ENCODE results near the gene RBP4.

The RBP4 gene

DNA sequence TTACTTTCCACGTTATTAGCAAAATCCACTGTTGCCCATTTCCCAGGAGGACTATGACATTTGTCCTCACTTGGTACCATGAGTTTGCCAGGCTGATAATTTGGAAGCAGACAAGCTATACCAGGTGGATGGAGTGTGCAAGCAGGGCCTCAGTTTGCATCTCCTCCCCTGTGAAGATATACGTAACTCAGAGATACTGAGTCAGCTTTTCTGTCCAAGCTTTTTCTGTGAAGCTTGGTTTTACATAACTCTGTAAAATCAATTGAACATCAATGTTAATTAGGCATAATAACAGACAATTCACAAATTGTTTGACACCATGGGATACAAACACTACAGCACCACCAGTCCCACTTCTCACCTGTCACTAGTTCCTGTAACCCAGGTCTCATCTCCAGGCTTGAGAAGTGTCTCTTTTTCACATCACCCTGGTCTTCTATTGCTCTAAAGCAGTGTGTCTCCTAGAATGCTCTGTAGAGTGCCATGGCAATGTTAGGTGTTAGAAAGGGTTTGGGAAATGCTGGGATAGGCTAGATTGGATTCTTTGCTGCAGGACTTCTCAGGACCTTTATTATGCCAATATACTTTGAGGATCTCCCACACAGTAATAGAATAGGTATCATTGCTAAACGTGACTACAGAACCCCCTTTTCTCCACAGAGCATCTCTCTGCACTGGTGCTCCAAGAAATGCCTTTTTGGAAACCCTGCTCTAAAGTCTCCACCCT is 20.9 kb downstream of the RBP4 start:
- TF ChIP-seq, protein P1, sequence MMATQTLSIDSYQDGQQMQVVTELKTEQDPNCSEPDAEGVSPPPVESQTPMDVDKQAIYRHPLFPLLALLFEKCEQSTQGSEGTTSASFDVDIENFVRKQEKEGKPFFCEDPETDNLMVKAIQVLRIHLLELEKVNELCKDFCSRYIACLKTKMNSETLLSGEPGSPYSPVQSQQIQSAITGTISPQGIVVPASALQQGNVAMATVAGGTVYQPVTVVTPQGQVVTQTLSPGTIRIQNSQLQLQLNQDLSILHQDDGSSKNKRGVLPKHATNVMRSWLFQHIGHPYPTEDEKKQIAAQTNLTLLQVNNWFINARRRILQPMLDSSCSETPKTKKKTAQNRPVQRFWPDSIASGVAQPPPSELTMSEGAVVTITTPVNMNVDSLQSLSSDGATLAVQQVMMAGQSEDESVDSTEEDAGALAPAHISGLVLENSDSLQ (IDR thresholded peaks at IDR 0.05) = no peak
- TF ChIP-seq SP1 (IDR thresholded peaks at IDR 0.05) (no peak), FOXA1 (IDR thresholded peaks at IDR 0.05) (no peak), CTBP1 (IDR thresholded peaks at IDR 0.05; ENCODE audit: borderline replicate concordance) (no peak), ZNF384 (IDR thresholded peaks at IDR 0.05) (no peak), NFRKB (IDR thresholded peaks at IDR 0.05) (no peak), ARNT (IDR thresholded peaks at IDR 0.05) (no peak), ELF4 (IDR thresholded peaks at IDR 0.05) (no peak), FOXM1 (IDR thresholded peaks at IDR 0.05; ENCODE audit: borderline replicate concordance) (no peak), L3MBTL2 (conservative IDR thresholded peaks at IDR 0.05) (no peak), BHLHE40 (IDR thresholded peaks at IDR 0.05; ENCODE audit: borderline replicate concordance) (no peak), HDGF (IDR thresholded peaks at IDR 0.05; ENCODE audit: borderline replicate concordance) (no peak), TARDBP (IDR thresholded peaks at IDR 0.05) (no peak)
- CTCF ChIA-PET = no interaction called here
- POLR2A ChIA-PET = no interaction called here
- no peak for DNase-seq (ENCODE audit: extremely low spot score)

DNA sequence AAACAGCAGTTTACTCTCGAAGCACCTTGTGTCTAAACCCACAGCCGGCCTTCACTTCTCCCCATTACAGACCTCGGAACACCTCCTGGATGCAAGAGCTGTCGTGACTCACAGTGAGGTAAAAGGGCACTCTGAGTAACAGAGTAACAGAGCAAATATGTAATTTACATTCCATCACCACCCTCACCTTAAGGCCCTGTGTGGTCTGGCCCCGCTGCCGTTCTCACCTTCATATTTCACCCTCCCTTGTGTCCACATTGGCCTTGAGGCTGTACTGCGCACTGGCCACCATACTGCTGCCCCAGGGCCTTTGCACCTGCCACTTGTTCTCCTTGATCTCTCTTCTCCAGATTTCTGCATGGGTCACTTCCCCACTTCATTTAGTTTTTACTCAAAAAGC is 21.9 kb downstream of the RBP4 start:
- no peak for DNase-seq (ENCODE audit: extremely low spot score)
- TF ChIP-seq ELF4 (IDR thresholded peaks at IDR 0.05) (no peak), SUZ12 (IDR thresholded peaks at IDR 0.05) (no peak), FOXA1 (IDR thresholded peaks at IDR 0.05) (no peak), ZNF384 (IDR thresholded peaks at IDR 0.05) (no peak), HDGF (IDR thresholded peaks at IDR 0.05; ENCODE audit: borderline replicate concordance) (no peak), TARDBP (IDR thresholded peaks at IDR 0.05) (no peak), LEF1 (IDR thresholded peaks at IDR 0.05; ENCODE audit: borderline replicate concordance) (no peak), FOXM1 (IDR thresholded peaks at IDR 0.05; ENCODE audit: borderline replicate concordance) (no peak), NFRKB (IDR thresholded peaks at IDR 0.05) (no peak), CTBP1 (IDR thresholded peaks at IDR 0.05; ENCODE audit: borderline replicate concordance) (no peak), ARNT (IDR thresholded peaks at IDR 0.05) (no peak), FOXK2 (IDR thresholded peaks at IDR 0.05) (no peak), BHLHE40 (IDR thresholded peaks at IDR 0.05; ENCODE audit: borderline replicate concordance) (no peak), SP1 (IDR thresholded peaks at IDR 0.05) (no peak), L3MBTL2 (conservative IDR thresholded peaks at IDR 0.05) (no peak)
- TF ChIP-seq, protein P1 (IDR thresholded peaks at IDR 0.05) = no peak
- ChIA-PET POLR2A (no interaction called here), CTCF (no interaction called here)

DNA sequence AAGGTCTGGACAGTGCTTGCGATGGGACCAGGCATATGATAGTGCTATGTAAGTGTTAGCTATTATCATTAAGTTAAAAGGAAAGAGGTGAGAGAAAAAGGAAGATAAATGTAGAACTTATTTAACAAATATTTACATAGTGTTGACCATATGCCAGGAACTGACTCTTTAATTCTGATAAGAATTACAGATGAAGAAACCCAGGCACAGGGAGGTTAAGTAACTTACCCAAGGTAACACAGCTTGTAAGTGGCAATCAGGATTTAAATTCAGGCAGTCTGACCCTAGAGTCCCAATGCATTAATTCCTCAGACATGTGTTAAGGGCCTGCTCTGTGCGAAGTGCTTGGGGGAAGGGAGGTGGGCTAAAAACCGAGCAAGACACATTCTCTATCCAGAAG is 23.5 kb downstream of the RBP4 start:
- TF ChIP-seq ELF4 (IDR thresholded peaks at IDR 0.05) = no peak
- no peak for TF ChIP-seq FOXM1 (IDR thresholded peaks at IDR 0.05; ENCODE audit: borderline replicate concordance)
- TF ChIP-seq, protein P1 (IDR thresholded peaks at IDR 0.05) = no peak
- TF ChIP-seq BHLHE40 (IDR thresholded peaks at IDR 0.05; ENCODE audit: borderline replicate concordance) = no peak
- TF ChIP-seq SP1 (IDR thresholded peaks at IDR 0.05) = no peak
- TF ChIP-seq LEF1 (IDR thresholded peaks at IDR 0.05; ENCODE audit: borderline replicate concordance) = no peak
- TF ChIP-seq HDGF (IDR thresholded peaks at IDR 0.05; ENCODE audit: borderline replicate concordance) = no peak
- TF ChIP-seq TARDBP (IDR thresholded peaks at IDR 0.05) = no peak
- no peak for TF ChIP-seq L3MBTL2 (conservative IDR thresholded peaks at IDR 0.05)
- no peak for TF ChIP-seq FOXA1 (IDR thresholded peaks at IDR 0.05)
- no peak for TF ChIP-seq CTBP1 (IDR thresholded peaks at IDR 0.05; ENCODE audit: borderline replicate concordance)
- TF ChIP-seq NFRKB (IDR thresholded peaks at IDR 0.05) = no peak
- TF ChIP-seq FOXK2 (IDR thresholded peaks at IDR 0.05) = no peak
- no peak for TF ChIP-seq ARNT (IDR thresholded peaks at IDR 0.05)
- TF ChIP-seq ZNF384 (IDR thresholded peaks at IDR 0.05) = no peak
- TF ChIP-seq SUZ12 (IDR thresholded peaks at IDR 0.05) = no peak
- POLR2A ChIA-PET = no interaction called here

DNA sequence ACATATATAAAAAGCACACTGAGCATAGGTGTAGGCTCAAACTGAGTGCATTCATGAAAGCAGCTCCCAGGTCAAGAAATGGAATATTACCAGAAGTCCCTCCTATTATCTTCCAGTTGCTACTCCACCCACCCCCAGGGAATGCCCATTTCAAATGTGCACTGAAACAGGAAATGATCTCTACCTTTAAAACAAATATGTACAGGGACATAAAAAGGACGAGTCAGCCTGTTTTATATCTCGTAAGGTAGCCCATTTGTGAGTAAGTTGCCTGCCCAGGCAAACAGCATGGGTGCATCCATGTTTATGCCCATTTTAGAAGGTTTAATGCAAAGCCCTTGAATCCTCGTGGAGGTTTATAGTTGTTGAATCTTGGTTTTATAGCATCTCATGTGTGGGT is 24.1 kb downstream of the RBP4 start:
- POLR2A ChIA-PET = no interaction called here
- DNase-seq (ENCODE audit: extremely low spot score) = no peak
- TF ChIP-seq FOXK2 (IDR thresholded peaks at IDR 0.05) (no peak), SP1 (IDR thresholded peaks at IDR 0.05) (no peak), LEF1 (IDR thresholded peaks at IDR 0.05; ENCODE audit: borderline replicate concordance) (no peak), FOXM1 (IDR thresholded peaks at IDR 0.05; ENCODE audit: borderline replicate concordance) (no peak), FOXA1 (IDR thresholded peaks at IDR 0.05) (no peak), HDGF (IDR thresholded peaks at IDR 0.05; ENCODE audit: borderline replicate concordance) (no peak), ARNT (IDR thresholded peaks at IDR 0.05) (no peak)
- CTCF ChIA-PET = interaction anchor here (0.6 kb wide), 1 partner anchor 26 kb away, joined by 3 read pairs; no protein-coding TSS in a partner anchor

More for the DNA sequence above, 23.5 kb downstream of the RBP4 start:
- DNase-seq (ENCODE audit: extremely low spot score) = no peak
- CTCF ChIA-PET = interaction anchor here (1.0 kb wide), 1 partner anchor 35 kb away, joined by 3 read pairs; no protein-coding TSS in a partner anchor

DNA sequence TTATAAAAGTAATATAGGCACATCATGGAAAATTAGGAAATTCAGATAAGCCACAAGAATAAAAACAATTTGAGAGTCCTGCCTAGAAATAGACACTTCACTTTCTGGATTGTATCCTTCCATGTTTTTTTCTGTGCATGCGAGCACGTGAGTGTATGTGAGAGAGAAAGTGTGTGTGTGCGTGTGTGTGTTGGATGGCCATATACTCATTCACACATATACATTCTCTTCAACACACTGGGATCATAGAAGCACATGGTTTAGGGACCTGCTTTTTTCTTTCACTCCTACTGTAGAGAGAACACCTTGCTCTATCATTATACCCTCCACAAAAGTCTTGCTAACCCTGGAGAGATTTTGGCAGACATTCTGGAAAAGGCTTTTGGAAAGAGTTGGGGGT is 27.1 kb downstream of the RBP4 start:
- no peak for DNase-seq (ENCODE audit: extremely low spot score)
- ChIA-PET CTCF (no interaction called here), POLR2A (no interaction called here)
- TF ChIP-seq ELF4 (IDR thresholded peaks at IDR 0.05) (no peak), LEF1 (IDR thresholded peaks at IDR 0.05; ENCODE audit: borderline replicate concordance) (no peak), FOXK2 (IDR thresholded peaks at IDR 0.05) (no peak), HDGF (IDR thresholded peaks at IDR 0.05; ENCODE audit: borderline replicate concordance) (no peak), FOXM1 (IDR thresholded peaks at IDR 0.05; ENCODE audit: borderline replicate concordance) (no peak), BHLHE40 (IDR thresholded peaks at IDR 0.05; ENCODE audit: borderline replicate concordance) (no peak), ZNF384 (IDR thresholded peaks at IDR 0.05) (no peak), FOXA1 (IDR thresholded peaks at IDR 0.05) (no peak)
- TF ChIP-seq, protein P1 (IDR thresholded peaks at IDR 0.05) = no peak

Data from HEK293T (cell line).